Ishikawa (cell line): ENCODE data around the gene PPP1R9A.

Source experiments
- CEBPB ChIP-seq: IDR thresholded peaks from 2 replicates; pipeline ENCODE4 v1.6.1; 2012
- CREB1 ChIP-seq: IDR thresholded peaks from 2 replicates; pipeline ENCODE4 v1.6.1; 2012; ENCODE audit warnings: low read depth
- EGR1 ChIP-seq: IDR thresholded peaks from 2 replicates; pipeline ENCODE4 v1.6.1; 2012
- EP300 ChIP-seq: IDR thresholded peaks from 2 replicates; pipeline ENCODE4 v1.6.1; 2012; ENCODE audit warnings: borderline replicate concordance
- FOXM1 ChIP-seq: IDR thresholded peaks from 2 replicates; pipeline ENCODE4 v1.6.1; 2012; ENCODE audit warnings: low read depth, borderline replicate concordance
- MAX ChIP-seq: IDR thresholded peaks from 2 replicates; pipeline ENCODE4 v1.6.1; 2012
- NFIC ChIP-seq: IDR thresholded peaks from 2 replicates; pipeline ENCODE4 v1.6.1; 2012
- RAD21 ChIP-seq: IDR thresholded peaks from 2 replicates; pipeline ENCODE4 v1.6.1; 2012; ENCODE audit warnings: low read depth
- TAF1 ChIP-seq: IDR thresholded peaks from 2 replicates; pipeline ENCODE4 v1.6.1; 2012; ENCODE audit warnings: low read depth, mild to moderate bottlenecking
- TCF12 ChIP-seq: IDR thresholded peaks from 2 replicates; pipeline ENCODE4 v1.6.1; 2012; ENCODE audit warnings: low read depth
- TEAD4 ChIP-seq: IDR thresholded peaks from 2 replicates; pipeline ENCODE4 v1.6.1; 2012
- USF1 ChIP-seq: IDR thresholded peaks from 2 replicates; pipeline ENCODE4 v1.6.1; 2012
- YY1 ChIP-seq: IDR thresholded peaks from 2 replicates; pipeline ENCODE4 v1.6.1; 2012; ENCODE audit warnings: low read depth
- ZBTB7A ChIP-seq: IDR thresholded peaks from 2 replicates; pipeline ENCODE4 v1.6.1; 2012; ENCODE audit warnings: low read depth
- TF ChIP-seq, protein P1 (sequence below): IDR thresholded peaks from 2 replicates; pipeline ENCODE4 v1.6.1; 2012; ENCODE audit warnings: low read depth, mild to moderate bottlenecking

Gene PPP1R9A

GRCh38 chr7:95225301-95225700 lies 317.9 kb downstream of the PPP1R9A start:
- TF ChIP-seq RAD21 (no peak), EP300 (no peak), MAX (no peak), EGR1 (no peak)

DNA sequence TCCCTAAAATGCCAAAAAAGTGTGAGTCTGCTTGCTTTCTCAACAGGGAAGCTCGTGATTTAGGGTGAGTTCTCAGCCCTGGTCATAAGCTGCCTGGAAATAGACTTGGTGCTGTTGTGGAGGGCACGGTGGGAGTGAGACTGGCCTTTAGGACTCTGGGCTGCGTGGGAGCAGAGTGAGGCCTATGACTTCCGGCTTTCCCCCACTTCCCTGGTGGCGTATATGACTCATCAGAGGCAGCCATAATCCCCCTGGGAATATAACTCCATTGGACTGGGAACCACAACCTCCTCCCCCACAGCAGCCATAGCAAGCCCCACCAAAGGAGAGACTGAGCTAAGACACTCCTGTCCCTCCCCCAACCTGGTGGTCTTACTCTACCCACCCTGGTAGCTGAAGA lies 321.9 kb downstream of the PPP1R9A start:
- TF ChIP-seq FOXM1 = no peak
- no peak for TF ChIP-seq CREB1
- TF ChIP-seq, protein P1, sequence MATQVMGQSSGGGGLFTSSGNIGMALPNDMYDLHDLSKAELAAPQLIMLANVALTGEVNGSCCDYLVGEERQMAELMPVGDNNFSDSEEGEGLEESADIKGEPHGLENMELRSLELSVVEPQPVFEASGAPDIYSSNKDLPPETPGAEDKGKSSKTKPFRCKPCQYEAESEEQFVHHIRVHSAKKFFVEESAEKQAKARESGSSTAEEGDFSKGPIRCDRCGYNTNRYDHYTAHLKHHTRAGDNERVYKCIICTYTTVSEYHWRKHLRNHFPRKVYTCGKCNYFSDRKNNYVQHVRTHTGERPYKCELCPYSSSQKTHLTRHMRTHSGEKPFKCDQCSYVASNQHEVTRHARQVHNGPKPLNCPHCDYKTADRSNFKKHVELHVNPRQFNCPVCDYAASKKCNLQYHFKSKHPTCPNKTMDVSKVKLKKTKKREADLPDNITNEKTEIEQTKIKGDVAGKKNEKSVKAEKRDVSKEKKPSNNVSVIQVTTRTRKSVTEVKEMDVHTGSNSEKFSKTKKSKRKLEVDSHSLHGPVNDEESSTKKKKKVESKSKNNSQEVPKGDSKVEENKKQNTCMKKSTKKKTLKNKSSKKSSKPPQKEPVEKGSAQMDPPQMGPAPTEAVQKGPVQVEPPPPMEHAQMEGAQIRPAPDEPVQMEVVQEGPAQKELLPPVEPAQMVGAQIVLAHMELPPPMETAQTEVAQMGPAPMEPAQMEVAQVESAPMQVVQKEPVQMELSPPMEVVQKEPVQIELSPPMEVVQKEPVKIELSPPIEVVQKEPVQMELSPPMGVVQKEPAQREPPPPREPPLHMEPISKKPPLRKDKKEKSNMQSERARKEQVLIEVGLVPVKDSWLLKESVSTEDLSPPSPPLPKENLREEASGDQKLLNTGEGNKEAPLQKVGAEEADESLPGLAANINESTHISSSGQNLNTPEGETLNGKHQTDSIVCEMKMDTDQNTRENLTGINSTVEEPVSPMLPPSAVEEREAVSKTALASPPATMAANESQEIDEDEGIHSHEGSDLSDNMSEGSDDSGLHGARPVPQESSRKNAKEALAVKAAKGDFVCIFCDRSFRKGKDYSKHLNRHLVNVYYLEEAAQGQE = no peak
- TF ChIP-seq EP300 = no peak
- TF ChIP-seq YY1 = no peak
- no peak for TF ChIP-seq EGR1
- no peak for TF ChIP-seq RAD21
- TF ChIP-seq USF1 = no peak
- no peak for TF ChIP-seq TEAD4
- no peak for TF ChIP-seq NFIC

- TF ChIP-seq FOXM1 (no peak), YY1 (no peak), NFIC (no peak), TAF1 (no peak), CEBPB (no peak), EGR1 (no peak), RAD21 (no peak), TCF12 (no peak), CREB1 (no peak), USF1 (no peak), EP300 (no peak)
- TF ChIP-seq, protein P1 = no peak
Measured at GRCh38 chr7:95238252-95238943, 331.0 kb downstream of the PPP1R9A start.

- TF ChIP-seq MAX = no peak
- TF ChIP-seq FOXM1 = no peak
- no peak for TF ChIP-seq TAF1
- no peak for TF ChIP-seq CREB1
- TF ChIP-seq CEBPB = no peak
- no peak for TF ChIP-seq TEAD4
- TF ChIP-seq EP300 = no peak
- TF ChIP-seq NFIC = no peak
- no peak for TF ChIP-seq USF1
- no peak for TF ChIP-seq YY1
- TF ChIP-seq, protein P1 = no peak
- no peak for TF ChIP-seq EGR1
- no peak for TF ChIP-seq TCF12
- TF ChIP-seq ZBTB7A = no peak
- TF ChIP-seq RAD21 = no peak
Measured at GRCh38 chr7:95240921-95241320, 333.5 kb downstream of the PPP1R9A start.
